NCI-H2196 (cell line): ENCODE measurements around the gene HBEGF.

Experiments used
- DNase-seq: peaks from one replicate; lab custom pipeline; 2025; ENCODE audit not compliant: unreplicated experiment; lab: John Stamatoyannopoulos, UW

The HBEGF gene, protein sequence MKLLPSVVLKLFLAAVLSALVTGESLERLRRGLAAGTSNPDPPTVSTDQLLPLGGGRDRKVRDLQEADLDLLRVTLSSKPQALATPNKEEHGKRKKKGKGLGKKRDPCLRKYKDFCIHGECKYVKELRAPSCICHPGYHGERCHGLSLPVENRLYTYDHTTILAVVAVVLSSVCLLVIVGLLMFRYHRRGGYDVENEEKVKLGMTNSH

DNA sequence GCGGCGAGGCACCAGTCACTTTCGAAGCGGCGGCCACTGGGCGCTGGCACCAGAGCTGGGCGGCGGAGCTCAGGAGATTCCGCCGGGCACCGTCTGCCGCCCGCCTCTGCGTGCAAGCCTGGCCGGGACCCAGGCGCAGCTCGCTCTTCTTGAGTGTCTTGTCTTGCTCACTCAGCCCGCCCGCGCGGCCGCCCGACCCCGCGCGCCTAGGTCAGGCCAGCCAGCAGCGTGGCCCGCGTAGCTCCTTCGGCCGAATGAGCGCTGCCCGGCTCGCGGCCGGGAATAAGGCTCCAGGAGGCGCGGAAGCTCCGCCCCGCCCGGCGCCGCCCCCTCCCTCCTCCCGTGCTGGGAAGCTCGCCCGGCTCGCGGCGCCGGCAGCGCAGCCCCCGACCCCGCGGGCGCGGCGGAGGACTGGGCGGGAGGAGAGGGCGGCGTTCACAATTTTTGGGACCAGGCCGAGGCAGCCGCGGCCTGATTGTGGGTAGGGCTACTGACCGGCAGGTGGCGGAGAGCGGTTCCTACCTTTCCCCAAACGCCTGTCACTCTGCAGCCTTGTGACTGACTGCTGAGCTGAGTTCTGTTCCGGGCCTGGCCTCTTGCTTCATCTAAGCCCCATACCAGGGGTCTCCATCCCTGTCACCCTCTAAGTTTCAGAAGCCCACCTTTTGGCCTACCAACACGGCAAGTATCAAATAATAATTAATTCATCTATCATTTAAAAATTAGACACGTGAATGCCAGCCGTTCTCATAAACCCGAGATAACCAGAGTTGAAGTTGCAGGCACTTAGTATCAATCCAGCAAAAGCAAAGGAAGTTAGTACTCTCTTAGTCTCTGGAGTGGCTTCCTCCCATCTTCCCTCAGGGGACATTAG is at the start of gene HBEGF:
HBEGF (minus strand) TSS at position 256 of the 874 bp plus-strand sequence. CDS start 275 bp downstream, outside the sequence.
- peak; percentile 87 for DNase-seq

DNA sequence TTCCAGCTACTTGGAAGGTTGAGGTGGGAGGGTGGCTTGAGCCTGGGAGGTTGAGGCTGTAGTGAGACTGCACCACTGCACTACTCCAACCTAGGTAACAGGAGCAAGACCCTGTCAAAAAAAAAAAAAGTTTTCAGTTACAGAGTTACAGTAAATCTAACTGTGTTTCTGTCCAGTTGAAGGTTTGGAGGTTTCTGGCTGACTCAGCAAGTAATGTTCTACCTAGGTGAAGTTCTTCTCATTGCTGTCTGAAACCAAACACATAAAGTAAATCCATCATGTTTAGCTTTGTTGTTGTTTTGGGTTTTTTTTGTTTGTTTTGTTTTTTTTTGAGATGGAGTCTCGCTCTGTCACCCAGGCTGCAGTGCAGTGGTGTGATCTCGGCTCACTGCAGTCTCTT is 47.3 kb upstream of the HBEGF start:
- DNase-seq, result no peak

DNA sequence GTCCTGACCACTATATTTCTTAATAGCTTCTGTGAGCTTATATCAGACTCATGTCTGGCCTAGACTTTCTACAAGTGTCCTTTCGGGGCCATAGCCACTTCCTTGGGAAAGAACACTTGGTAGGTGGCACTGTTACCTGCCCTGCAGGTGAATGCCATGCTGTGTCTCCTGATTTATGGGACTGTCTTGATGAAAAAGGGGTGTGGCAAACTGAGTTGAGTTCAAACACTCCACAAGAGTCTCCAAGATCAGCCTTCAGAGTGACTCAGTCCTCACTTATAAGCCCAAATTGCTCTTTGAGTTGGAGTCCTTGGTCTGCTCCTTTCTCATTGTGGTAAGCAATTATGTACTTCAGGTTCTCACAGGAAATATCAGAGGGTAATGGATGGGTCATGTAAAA is 45.3 kb upstream of the HBEGF start:
- no peak for DNase-seq

- no peak for DNase-seq
These were observed 44.9 kb upstream of the HBEGF start for GRCh38 chr5:140391312-140391711.

DNA sequence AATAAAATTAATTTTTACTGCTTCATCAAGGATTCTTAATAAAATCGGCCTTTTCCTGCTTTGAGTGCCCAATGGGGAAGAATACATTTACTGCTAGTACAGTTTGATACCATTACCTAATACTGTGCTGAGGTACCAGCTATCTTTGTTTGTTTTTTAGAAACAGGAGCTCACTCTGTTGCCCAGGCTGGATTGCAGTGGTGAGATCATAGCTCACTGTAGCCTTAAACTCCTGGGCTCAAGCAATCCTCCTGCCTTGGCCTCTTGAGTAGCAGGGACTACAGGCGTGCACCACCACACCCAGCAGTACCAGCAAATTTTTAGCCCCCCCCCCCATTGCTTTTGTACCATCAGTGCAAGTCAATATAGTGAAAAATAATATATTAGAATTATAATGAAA is 41.6 kb upstream of the HBEGF start:
- no peak for DNase-seq

DNA sequence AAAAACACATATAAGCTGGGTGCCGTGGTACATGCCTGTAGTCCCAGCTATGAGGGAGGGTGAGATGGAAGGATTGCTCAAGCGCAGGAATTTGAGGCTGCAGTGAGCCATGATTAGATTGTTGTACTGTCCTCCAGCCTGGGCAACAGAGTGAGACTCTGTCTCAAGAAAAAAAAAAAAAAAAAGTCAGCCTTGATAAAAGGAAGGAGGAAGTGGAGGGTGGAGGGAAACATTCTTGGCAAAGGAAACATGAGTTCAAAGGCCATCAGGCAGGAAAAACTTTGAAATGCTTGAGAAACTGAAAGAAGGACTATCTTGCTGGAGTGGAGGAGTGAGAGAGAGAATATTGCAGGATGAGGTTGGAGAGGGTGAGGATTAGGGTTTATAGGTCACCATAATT is 36.9 kb upstream of the HBEGF start:
- no peak for DNase-seq

- no peak for DNase-seq
These were observed 36.5 kb upstream of the HBEGF start for GRCh38 chr5:140382866-140383265.

- no peak for DNase-seq
These were observed 35.6 kb upstream of the HBEGF start for GRCh38 chr5:140381972-140382371.

- DNase-seq, result no peak
These were observed 34.9 kb upstream of the HBEGF start for GRCh38 chr5:140381351-140381750.

DNA sequence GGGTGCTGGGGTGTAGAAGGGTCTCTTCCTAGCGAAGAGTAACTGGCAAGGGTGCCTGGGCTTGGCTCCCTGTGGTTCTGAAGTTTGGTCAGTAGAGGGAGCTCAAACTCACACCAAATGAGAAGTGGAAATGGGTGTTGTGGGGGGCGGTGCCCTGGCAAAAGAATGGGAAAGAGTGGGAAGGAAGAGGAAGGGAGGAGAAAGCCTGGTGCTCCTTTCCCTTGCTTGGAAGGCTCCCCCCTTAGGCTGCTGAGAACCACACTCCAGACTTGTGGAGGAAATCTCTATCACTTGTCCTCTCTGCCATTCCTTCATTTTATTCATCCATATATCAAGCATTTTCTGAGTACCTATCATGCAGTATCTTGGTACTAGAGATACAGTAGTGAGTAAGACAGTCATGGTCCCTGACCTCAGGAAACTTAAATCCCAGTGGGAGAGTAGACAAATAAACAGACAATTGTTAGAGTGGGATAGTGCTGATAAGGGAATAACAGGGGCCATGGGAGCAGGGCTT is 26.6 kb upstream of the HBEGF start:
- DNase-seq, result peak; percentile 77

DNA sequence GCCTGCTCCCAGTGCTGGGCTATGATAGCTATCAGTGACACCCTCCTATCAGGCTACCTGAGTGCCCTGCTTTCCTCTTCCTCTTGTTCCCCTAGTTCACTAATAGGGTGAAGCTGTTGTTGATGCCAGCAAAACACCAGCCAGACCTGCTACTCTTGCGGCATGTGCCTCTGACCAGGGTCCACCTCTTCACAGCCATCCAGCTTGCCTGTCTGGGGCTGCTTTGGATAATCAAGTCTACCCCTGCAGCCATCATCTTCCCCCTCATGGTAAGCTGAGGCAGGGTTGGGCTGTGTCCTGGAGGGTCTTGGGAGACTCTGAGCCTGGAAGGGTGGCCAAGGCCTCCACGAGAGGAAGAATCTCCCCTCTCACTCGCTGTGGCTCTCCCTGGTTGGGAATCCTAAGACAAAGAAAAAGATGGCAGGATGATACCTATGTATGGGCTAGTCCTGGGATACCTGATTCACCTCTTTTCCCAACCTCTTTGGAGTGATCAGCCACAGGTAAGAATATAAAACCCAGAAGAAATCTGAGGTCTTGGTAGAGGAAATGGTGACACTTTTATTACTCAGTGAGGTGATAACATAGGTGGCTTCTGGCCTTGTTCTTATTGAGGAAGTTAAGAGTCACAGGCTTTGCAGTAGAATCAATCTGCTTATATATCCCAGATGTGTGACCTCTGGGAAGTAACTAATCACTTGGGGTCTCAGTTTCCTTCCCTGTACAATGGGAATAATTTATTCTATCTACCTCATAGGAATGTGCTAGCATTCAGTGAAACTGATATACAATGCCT is 25.2 kb upstream of the HBEGF start:
- no peak for DNase-seq

GRCh38 chr5:140367256-140368013 is 21.0 kb upstream of the HBEGF start:
- DNase-seq, result no peak

GRCh38 chr5:140366589-140367255 is 20.3 kb upstream of the HBEGF start:
- DNase-seq, result no peak

- no peak for DNase-seq
These were observed 19.5 kb upstream of the HBEGF start for GRCh38 chr5:140365941-140366340.

DNA sequence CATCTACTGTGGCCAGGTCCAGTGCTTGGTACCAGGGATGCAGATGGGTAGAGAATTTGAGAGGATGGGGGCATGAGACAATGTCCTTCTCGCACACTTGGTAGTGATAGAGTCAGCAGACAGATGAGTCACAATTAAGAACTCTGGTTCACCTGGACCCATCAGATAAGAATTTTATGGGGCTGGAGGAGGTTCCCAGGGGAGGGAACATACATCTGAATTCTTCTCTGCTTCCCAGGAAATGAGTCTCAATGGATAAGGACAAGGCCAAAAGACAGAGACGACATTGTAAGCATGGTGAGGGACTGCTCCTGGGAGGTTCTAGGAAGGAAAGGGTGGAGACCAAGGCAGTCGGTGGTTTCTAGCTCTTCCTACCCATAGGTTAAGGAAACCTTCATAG is 18.9 kb upstream of the HBEGF start:
- DNase-seq, result no peak

DNA sequence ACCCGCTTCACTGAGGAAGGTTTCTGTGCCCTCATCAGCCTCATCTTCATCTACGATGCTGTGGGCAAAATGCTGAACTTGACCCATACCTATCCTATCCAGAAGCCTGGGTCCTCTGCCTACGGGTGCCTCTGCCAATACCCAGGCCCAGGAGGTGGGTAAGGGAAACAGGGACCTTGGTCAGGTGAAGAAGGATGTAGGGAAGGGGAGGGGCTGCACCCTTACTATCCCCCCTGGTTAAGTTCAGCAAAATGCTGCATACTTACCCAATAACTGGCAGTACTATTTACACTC is 18.0 kb upstream of the HBEGF start:
- DNase-seq, result no peak

- no peak for DNase-seq
These were observed 17.4 kb upstream of the HBEGF start for GRCh38 chr5:140363631-140364471.

DNA sequence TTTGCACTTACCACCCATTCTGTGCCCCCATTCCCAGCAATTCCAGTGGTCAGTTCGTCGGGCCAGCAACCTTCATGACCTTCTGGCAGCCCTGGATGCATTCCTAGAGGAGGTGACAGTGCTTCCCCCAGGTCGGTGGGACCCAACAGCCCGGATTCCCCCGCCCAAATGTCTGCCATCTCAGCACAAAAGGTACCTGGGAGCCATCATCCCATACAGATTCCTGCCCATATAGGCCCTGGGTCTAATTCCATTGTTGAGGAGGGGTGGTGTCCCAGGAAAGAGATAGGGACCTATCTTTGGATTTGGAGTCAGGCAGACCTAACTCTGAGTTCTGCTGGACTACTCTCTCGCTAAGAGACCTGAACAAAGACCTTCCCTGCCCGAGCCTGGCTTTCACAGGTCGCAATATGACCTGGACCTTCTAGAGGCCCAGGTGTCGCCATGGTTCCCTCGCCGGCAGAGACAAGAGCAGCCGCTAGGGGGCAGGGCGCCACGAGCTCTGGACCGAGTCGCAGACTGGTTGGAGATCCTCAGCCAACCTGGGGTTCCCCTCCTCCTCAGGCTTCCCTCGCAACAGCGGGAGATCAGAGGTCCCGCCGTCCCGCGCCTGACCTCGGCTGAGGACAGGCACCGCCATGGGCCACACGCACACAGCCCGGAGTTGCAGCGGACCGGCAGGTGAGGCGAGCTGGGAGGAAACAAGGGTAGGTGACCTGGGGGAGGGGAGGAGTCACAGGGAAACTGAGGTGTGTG is 16.6 kb upstream of the HBEGF start:
- peak; percentile 91 for DNase-seq

DNA sequence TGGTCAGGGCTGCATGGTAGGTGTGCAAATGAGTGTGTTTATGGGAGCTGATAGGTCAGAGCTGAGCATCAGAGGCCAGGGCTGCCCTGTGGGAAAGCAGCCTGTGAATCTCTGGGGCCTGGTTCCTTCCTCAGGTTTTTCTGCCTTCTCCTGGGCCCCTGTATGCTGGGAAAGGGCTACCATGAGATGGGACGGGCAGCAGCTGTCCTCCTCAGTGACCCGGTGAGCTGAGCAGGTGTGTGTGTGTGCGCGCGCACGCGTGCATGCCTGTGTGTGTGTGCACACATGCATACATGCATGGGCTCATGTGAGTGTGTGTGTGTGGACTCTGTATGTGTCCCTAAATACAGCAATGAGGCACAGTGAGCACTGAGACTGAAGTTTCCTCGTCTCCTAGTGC is 15.9 kb upstream of the HBEGF start:
- DNase-seq, result no peak
